ENCODE results near the gene POLR1B. TPM values are rescaled to one million over a fixed set of nuclear protein-coding genes. Genes with fewer than 3 reads are reported as not detected.
"Not testable (repeated sequence)": the region's sequence is repeated elsewhere in the genome, so short reads cannot be mapped to it uniquely, and the experiment has no call there.

The POLR1B gene
- total RNA-seq, 1 experiment from 2014 or later: 83.6 TPM

DNA sequence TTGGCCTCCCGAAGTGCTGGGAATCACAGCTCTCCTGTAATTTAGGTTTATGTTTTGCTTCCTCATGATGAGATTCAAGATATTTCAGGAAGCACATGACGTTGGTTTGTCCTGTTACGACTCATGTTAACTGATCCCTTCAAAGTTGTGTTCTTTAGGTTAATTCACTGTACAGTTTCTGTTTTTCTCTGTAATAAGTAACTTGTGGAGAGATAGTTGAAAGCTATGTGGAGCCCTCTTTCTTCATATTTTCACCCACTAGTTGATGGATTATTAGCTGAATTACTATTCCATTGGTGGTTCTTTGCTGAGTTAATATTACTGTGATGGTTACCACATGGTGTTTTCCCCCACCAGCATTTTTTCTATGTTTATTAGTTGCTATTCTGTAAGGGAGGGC, 23.8 kb downstream of the POLR1B start:
- H3K18ac ChIP-seq (ENCODE audit: insufficient read length, low read depth, low read length): no peak overlapping the region
- TF ChIP-seq, protein P1, sequence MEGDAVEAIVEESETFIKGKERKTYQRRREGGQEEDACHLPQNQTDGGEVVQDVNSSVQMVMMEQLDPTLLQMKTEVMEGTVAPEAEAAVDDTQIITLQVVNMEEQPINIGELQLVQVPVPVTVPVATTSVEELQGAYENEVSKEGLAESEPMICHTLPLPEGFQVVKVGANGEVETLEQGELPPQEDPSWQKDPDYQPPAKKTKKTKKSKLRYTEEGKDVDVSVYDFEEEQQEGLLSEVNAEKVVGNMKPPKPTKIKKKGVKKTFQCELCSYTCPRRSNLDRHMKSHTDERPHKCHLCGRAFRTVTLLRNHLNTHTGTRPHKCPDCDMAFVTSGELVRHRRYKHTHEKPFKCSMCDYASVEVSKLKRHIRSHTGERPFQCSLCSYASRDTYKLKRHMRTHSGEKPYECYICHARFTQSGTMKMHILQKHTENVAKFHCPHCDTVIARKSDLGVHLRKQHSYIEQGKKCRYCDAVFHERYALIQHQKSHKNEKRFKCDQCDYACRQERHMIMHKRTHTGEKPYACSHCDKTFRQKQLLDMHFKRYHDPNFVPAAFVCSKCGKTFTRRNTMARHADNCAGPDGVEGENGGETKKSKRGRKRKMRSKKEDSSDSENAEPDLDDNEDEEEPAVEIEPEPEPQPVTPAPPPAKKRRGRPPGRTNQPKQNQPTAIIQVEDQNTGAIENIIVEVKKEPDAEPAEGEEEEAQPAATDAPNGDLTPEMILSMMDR (conservative IDR thresholded peaks at IDR 0.05): no peak
- no peak overlapping the region for H3T11ph ChIP-seq (ENCODE audit: low read length)
- H2BK12ac ChIP-seq (ENCODE audit: insufficient read length, low read depth, low read length): no peak overlapping the region
- H3K9ac ChIP-seq (ENCODE audit: extremely low read depth, insufficient read length, low read length): no peak overlapping the region
- peaks cover 48 to 92% (median 75%) of the 10 kb centered on the region in 3 experiments; a peak in 6 of 7 replicates for H3K36me3 Mint-ChIP-seq (ENCODE audit: insufficient read depth in 1 of 3, low read depth in 3 of 3)
- DNase-seq: no peak
- WGBS (ENCODE audit: extremely low coverage, insufficient read length, low lambda C conversion rate): no CpG with 5 or more reads among the region's 3 CpGs
- H3K23ac ChIP-seq (ENCODE audit: insufficient read length, low read depth, low read length): no peak overlapping the region
- H3K27ac Mint-ChIP-seq: no peak overlapping the region
- no peak overlapping the region for H2BK5ac ChIP-seq (ENCODE audit: insufficient read length, low read length)
- no peak overlapping the region for H3K4me2 ChIP-seq (ENCODE audit: insufficient read depth, insufficient read length, low read length)
- H2AFZ ChIP-seq (ENCODE audit: low read length): no peak overlapping the region
- no peaks in the 10 kb centered on the region for H3K79me2 ChIP-seq (ENCODE audit: insufficient read depth, low read length)
- H4K20me1 ChIP-seq (ENCODE audit: control insufficient read depth, insufficient read depth, insufficient read length): no peaks in the 10 kb centered on the region
- no peaks in the 10 kb centered on the region for H3K27me3 ChIP-seq (ENCODE audit: insufficient read depth, low read length)
- no peaks in the 10 kb centered on the region for H3K79me1 ChIP-seq (ENCODE audit: insufficient read depth, low read depth, low read length, poor library complexity, severe bottlenecking)
- H3K27me3 Mint-ChIP-seq (ENCODE audit: low read depth): no peaks in the 10 kb centered on the region
- no peak overlapping the region for H3K27ac ChIP-seq (ENCODE audit: insufficient read length, low read depth, low read length)
- H3K4me3 Mint-ChIP-seq: no peak overlapping the region
- no peak overlapping the region for H2BK120ac ChIP-seq (ENCODE audit: low read depth, low read length, poor library complexity, severe bottlenecking)
- no peak overlapping the region for H3K56ac ChIP-seq (ENCODE audit: insufficient read length, low read depth, low read length)
- H3K4me1 Mint-ChIP-seq: no peaks in the 10 kb centered on the region
- H2BK20ac ChIP-seq (ENCODE audit: low read depth, low read length, poor library complexity, severe bottlenecking): no peak overlapping the region
- H4K5ac ChIP-seq (ENCODE audit: insufficient read length, low read depth, low read length): no peak overlapping the region
- no peaks in the 10 kb centered on the region for H3K23me2 ChIP-seq (ENCODE audit: insufficient read length, low read depth, low read length, poor library complexity, severe bottlenecking)
- no peak overlapping the region for H3K14ac ChIP-seq (ENCODE audit: insufficient read depth, low read length)
- H3K4ac ChIP-seq (ENCODE audit: low read depth, low read length): no peak overlapping the region
- no peak overlapping the region for H4K91ac ChIP-seq (ENCODE audit: insufficient read length, low read depth, low read length)
- no peak overlapping the region for H2BK15ac ChIP-seq (ENCODE audit: low read depth, low read length)
- no peaks in the 10 kb centered on the region for H3K9me3 ChIP-seq (ENCODE audit: control insufficient read depth, low read depth, low read length)
- H2AK5ac ChIP-seq (ENCODE audit: insufficient read length, low read length): no peak overlapping the region
- no peaks in the 10 kb centered on the region for H3K4me1 ChIP-seq (ENCODE audit: insufficient read depth, low read length)
- no peak overlapping the region for H4K8ac ChIP-seq (replicated peaks; ENCODE audit: insufficient read length, low read depth, low read length)
- H3K9me3 Mint-ChIP-seq: no peaks in the 10 kb centered on the region

DNA sequence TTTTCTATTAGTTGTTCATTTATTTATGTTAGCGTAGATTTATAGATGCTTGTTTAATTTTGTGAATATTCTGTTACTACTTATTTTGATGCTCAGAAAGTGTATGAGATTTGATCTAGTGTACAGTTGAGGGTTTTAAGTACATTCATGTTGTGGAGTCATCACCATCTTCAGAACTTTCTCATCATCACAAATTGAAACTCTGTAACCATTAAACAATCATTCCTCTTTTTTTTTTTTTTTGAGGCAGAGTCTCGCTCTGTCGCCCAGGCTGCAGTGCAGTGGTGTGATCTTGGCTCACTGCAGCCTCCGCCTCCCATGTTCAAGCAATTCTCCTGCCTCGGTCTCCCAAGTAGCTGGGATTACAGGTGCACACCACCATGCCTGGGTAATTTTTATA, 24.2 kb downstream of the POLR1B start:
- H4K8ac ChIP-seq (replicated peaks; ENCODE audit: insufficient read length, low read depth, low read length); H3K9me3 Mint-ChIP-seq; H3K23me2 ChIP-seq (ENCODE audit: insufficient read length, low read depth, low read length, poor library complexity, severe bottlenecking); H3K4me3 Mint-ChIP-seq; H4K91ac ChIP-seq (ENCODE audit: insufficient read length, low read depth, low read length); H3T11ph ChIP-seq (ENCODE audit: low read length); H3K4me1 Mint-ChIP-seq; H3K9ac ChIP-seq (ENCODE audit: extremely low read depth, insufficient read length, low read length); H3K27ac ChIP-seq (ENCODE audit: insufficient read length, low read depth, low read length); H3K9me3 ChIP-seq (ENCODE audit: control insufficient read depth, low read depth, low read length); H3K4me1 ChIP-seq (ENCODE audit: insufficient read depth, low read length); H2BK5ac ChIP-seq (ENCODE audit: insufficient read length, low read length); H2BK20ac ChIP-seq (ENCODE audit: low read depth, low read length, poor library complexity, severe bottlenecking); H3K27me3 Mint-ChIP-seq (ENCODE audit: low read depth); H3K23ac ChIP-seq (ENCODE audit: insufficient read length, low read depth, low read length); H4K20me1 ChIP-seq (ENCODE audit: control insufficient read depth, insufficient read depth, insufficient read length); H3K27ac Mint-ChIP-seq; H2AK5ac ChIP-seq (ENCODE audit: insufficient read length, low read length); H3K4ac ChIP-seq (ENCODE audit: low read depth, low read length); H3K79me1 ChIP-seq (ENCODE audit: insufficient read depth, low read depth, low read length, poor library complexity, severe bottlenecking); H3K4me2 ChIP-seq (ENCODE audit: insufficient read depth, insufficient read length, low read length); H3K79me2 ChIP-seq (ENCODE audit: insufficient read depth, low read length); H4K5ac ChIP-seq (ENCODE audit: insufficient read length, low read depth, low read length); DNase-seq; H3K27me3 ChIP-seq (ENCODE audit: insufficient read depth, low read length); H3K56ac ChIP-seq (ENCODE audit: insufficient read length, low read depth, low read length); H3K18ac ChIP-seq (ENCODE audit: insufficient read length, low read depth, low read length); H2BK12ac ChIP-seq (ENCODE audit: insufficient read length, low read depth, low read length); H2BK15ac ChIP-seq (ENCODE audit: low read depth, low read length); H2AFZ ChIP-seq (ENCODE audit: low read length); H3K14ac ChIP-seq (ENCODE audit: insufficient read depth, low read length); H2BK120ac ChIP-seq (ENCODE audit: low read depth, low read length, poor library complexity, severe bottlenecking): not testable (repeated sequence)
- peaks cover 50 to 92% (median 75%) of the 10 kb centered on the region in 3 experiments; a peak in 6 of 7 replicates for H3K36me3 Mint-ChIP-seq (ENCODE audit: insufficient read depth in 1 of 3, low read depth in 3 of 3)
- WGBS (ENCODE audit: extremely low coverage, insufficient read length, low lambda C conversion rate): no CpG with 5 or more reads among the region's 5 CpGs

All from H9 (cell line).